IPS DF 6.9 (cell line): ENCODE results near the gene PRKAR1B.

Experiments
- DNase-seq: peaks from one replicate; pipeline ENCODE4 v3.0.0-alpha.2; 2013; ENCODE audit warnings: low read depth, low spot score
- H3K27ac ChIP-seq: one replicate; pipeline ENCODE4 v1.5.1; 2013; ENCODE audit warnings: low read length, control low read depth
- H3K27me3 ChIP-seq: 2 replicates; pipeline ENCODE4 v1.6.1; 2013; ENCODE audit warnings: mild to moderate bottlenecking, low read length; ENCODE audit not compliant: control insufficient read depth, insufficient read depth
- H3K36me3 ChIP-seq: 2 replicates; pipeline ENCODE4 v1.6.1; 2013; ENCODE audit warnings: low read length; ENCODE audit not compliant: control insufficient read depth, insufficient read depth
- H3K4me1 ChIP-seq: 2 replicates; pipeline ENCODE4 v1.6.1; 2013; ENCODE audit warnings: low read length; ENCODE audit not compliant: control insufficient read depth, insufficient read depth
- H3K4me3 ChIP-seq: 2 replicates; pipeline ENCODE4 v1.5.1; 2013; ENCODE audit warnings: mild to moderate bottlenecking, low read length
- H3K9me3 ChIP-seq: 2 replicates; pipeline ENCODE4 v1.6.1; 2013; ENCODE audit warnings: low read length, inconsistent platforms; ENCODE audit not compliant: control insufficient read depth, insufficient read depth
- WGBS: extraction: QIAGEN DNeasy Blood & Tissue Kit; methylation state at CpG from one replicate; pipeline ENCODE4 v1.1.7; 2013; ENCODE audit warnings: mixed read lengths, missing lambda C conversion rate; ENCODE audit not compliant: insufficient read length, insufficient coverage; 5-methylcytosine and 5-hydroxymethylcytosine counted together

Gene PRKAR1B

GRCh38 chr7:503575-504111 lies 223.4 kb downstream of the PRKAR1B start:
- no CpG with 5 or more reads among the region's 20 CpGs for WGBS
- H3K27ac ChIP-seq = no peak overlapping the region
- no peaks in the 10 kb centered on the region for H3K9me3 ChIP-seq
- no peaks in the 10 kb centered on the region for H3K27me3 ChIP-seq
- H3K4me1 ChIP-seq = no peaks in the 10 kb centered on the region
- no peak for DNase-seq
- H3K36me3 ChIP-seq = peaks cover 20% of the 10 kb centered on the region
- no peak overlapping the region for H3K4me3 ChIP-seq

- WGBS = no CpG with 5 or more reads among the region's 13 CpGs
- H3K4me3 ChIP-seq = no peak overlapping the region
These were observed 224.8 kb downstream of the PRKAR1B start for GRCh38 chr7:502296-502695.

GRCh38 chr7:501526-501925 lies 225.6 kb downstream of the PRKAR1B start:
- Histone ChIP-seq H3K4me3 (no peak overlapping the region), H3K9me3 (no peaks in the 10 kb centered on the region), H3K27ac (no peak overlapping the region), H3K4me1 (peaks cover under 1% of the 10 kb centered on the region; the same call in 1 of the 2 replicates), H3K36me3 (peaks cover 31% of the 10 kb centered on the region), H3K27me3 (no peaks in the 10 kb centered on the region)
- no CpG with 5 or more reads among the region's 7 CpGs for WGBS
- DNase-seq = no peak

More at GRCh38 chr7:502296-502695, 224.8 kb downstream of the PRKAR1B start:
- Histone ChIP-seq H3K4me1 (no peaks in the 10 kb centered on the region), H3K9me3 (no peaks in the 10 kb centered on the region), H3K27me3 (no peaks in the 10 kb centered on the region), H3K27ac (no peak overlapping the region), H3K36me3 (peaks cover 27% of the 10 kb centered on the region)
- no peak for DNase-seq

- DNase-seq = no peak
- Histone ChIP-seq H3K36me3 (peaks cover 31% of the 10 kb centered on the region), H3K27ac (no peak overlapping the region), H3K4me3 (no peak overlapping the region), H3K4me1 (peaks cover 2% of the 10 kb centered on the region; the same call in 1 of the 2 replicates), H3K9me3 (no peaks in the 10 kb centered on the region), H3K27me3 (no peaks in the 10 kb centered on the region)
- no CpG with 5 or more reads among the region's 35 CpGs for WGBS
These were observed 226.3 kb downstream of the PRKAR1B start for GRCh38 chr7:500521-501420.

GRCh38 chr7:499853-500485 lies 227.1 kb downstream of the PRKAR1B start:
- no peak overlapping the region for H3K4me3 ChIP-seq
- no peaks in the 10 kb centered on the region for H3K27me3 ChIP-seq
- no peak for DNase-seq
- H3K36me3 ChIP-seq = peaks cover 31% of the 10 kb centered on the region
- peaks cover 2% of the 10 kb centered on the region; the same call in 1 of the 2 replicates for H3K4me1 ChIP-seq
- WGBS = no CpG with 5 or more reads among the region's 20 CpGs
- no peaks in the 10 kb centered on the region for H3K9me3 ChIP-seq
- no peak overlapping the region for H3K27ac ChIP-seq
